NCI-H82 treated with DMSO at 0.1 percent for 48 hours (cell line): ENCODE measurements around the gene MOGAT1.
"Not testable (repeated sequence)": the region's sequence is repeated elsewhere in the genome, so short reads cannot be mapped to it uniquely, and the experiment has no call there.

Experiments used
- DNase-seq: peaks from one replicate; lab custom pipeline; 2025; ENCODE audit not compliant: unreplicated experiment; lab: John Stamatoyannopoulos, UW

MOGAT1 gene

GRCh38 chr2:222670191-222671038, 1.0 kb upstream of the MOGAT1 start:
- DNase-seq, result no peak

- DNase-seq, result no peak
Measured at GRCh38 chr2:222672068-222672401, 577 bp downstream of the MOGAT1 start.

- no peak for DNase-seq
Measured at GRCh38 chr2:222673273-222673672, 1.8 kb downstream of the MOGAT1 start.

GRCh38 chr2:222673883-222674282, 2.4 kb downstream of the MOGAT1 start:
- no peak for DNase-seq

- no peak for DNase-seq
Measured at GRCh38 chr2:222677981-222678380, 6.5 kb downstream of the MOGAT1 start.

- DNase-seq, result no peak
Measured at GRCh38 chr2:222683805-222684204, 12.3 kb downstream of the MOGAT1 start.

- no peak for DNase-seq
Measured at GRCh38 chr2:222686086-222686750, 14.8 kb downstream of the MOGAT1 start.

GRCh38 chr2:222688917-222689316, 17.5 kb downstream of the MOGAT1 start:
- peak; percentile 24 for DNase-seq

GRCh38 chr2:222689322-222689721, 17.9 kb downstream of the MOGAT1 start:
- DNase-seq, result no peak

- DNase-seq, result peak; percentile 54
Measured at GRCh38 chr2:222690564-222691200, 19.2 kb downstream of the MOGAT1 start.

- not testable (repeated sequence) for DNase-seq
Measured at GRCh38 chr2:222693413-222693812, 22.0 kb downstream of the MOGAT1 start.

GRCh38 chr2:222693837-222694236, 22.4 kb downstream of the MOGAT1 start:
- no peak for DNase-seq

- DNase-seq, result no peak
Measured at GRCh38 chr2:222698276-222698675, 26.8 kb downstream of the MOGAT1 start.

GRCh38 chr2:222701233-222701632, 29.8 kb downstream of the MOGAT1 start:
- no peak for DNase-seq

- DNase-seq, result no peak
Measured at GRCh38 chr2:222701721-222702131, 30.3 kb downstream of the MOGAT1 start.

- no peak for DNase-seq
Measured at GRCh38 chr2:222703091-222703490, 31.6 kb downstream of the MOGAT1 start.

GRCh38 chr2:222703886-222704285, 32.4 kb downstream of the MOGAT1 start:
- DNase-seq, result no peak

GRCh38 chr2:222706616-222707015, 35.2 kb downstream of the MOGAT1 start:
- no peak for DNase-seq

- DNase-seq, result no peak
Measured at GRCh38 chr2:222707102-222707688, 35.7 kb downstream of the MOGAT1 start.

GRCh38 chr2:222707689-222708273, 36.3 kb downstream of the MOGAT1 start:
- DNase-seq, result no peak

- peak; percentile 32 for DNase-seq
Measured at GRCh38 chr2:222708274-222708710, 36.8 kb downstream of the MOGAT1 start.
